ENCODE data around the gene TPI1. TPM values are rescaled to one million over a fixed set of nuclear protein-coding genes. Genes with fewer than 3 reads are reported as not detected.

The TPI1 gene
- total RNA-seq, 1 experiment from 2014 or later: 1,045 TPM

DNA sequence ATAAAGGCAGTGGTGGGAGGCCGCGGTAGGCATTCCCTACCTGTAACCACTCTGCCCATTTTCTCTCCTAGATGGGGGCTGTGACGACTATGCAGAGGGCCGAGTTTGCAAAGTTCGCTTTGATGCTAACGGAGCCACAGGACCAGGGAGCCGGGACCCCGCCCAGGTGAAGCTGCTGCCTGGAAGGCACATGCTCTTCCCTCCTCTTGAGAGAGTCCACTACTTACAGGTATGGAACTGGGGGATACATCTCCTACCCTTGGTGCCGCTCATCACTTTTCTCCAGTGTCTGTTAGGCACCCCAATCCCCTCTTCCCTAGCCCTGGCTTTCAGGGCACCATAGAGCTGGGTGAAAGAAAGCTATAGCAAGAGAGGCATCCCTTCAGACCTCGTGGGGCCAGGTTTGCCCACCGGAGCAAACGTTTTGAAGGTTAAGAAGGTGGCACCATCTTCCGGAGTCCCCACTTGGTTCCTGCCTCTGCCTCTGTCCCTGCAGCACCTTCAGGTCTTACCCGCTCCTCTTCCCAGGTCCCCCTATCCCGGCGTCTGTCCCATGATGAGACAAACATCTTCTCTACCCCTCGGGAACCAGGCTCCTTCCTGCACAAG lies 41.1 kb upstream of the TPI1 start (continued):
- TF ChIP-seq, protein P1, sequence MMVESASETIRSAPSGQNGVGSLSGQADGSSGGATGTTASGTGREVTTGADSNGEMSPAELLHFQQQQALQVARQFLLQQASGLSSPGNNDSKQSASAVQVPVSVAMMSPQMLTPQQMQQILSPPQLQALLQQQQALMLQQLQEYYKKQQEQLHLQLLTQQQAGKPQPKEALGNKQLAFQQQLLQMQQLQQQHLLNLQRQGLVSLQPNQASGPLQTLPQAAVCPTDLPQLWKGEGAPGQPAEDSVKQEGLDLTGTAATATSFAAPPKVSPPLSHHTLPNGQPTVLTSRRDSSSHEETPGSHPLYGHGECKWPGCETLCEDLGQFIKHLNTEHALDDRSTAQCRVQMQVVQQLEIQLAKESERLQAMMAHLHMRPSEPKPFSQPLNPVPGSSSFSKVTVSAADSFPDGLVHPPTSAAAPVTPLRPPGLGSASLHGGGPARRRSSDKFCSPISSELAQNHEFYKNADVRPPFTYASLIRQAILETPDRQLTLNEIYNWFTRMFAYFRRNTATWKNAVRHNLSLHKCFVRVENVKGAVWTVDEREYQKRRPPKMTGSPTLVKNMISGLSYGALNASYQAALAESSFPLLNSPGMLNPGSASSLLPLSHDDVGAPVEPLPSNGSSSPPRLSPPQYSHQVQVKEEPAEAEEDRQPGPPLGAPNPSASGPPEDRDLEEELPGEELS (CRISPR knock-in tag; IDR thresholded peaks at IDR 0.05): no peak
- TF ChIP-seq SP1 (CRISPR knock-in tag; conservative IDR thresholded peaks at IDR 0.05) (no peak), NFYB (CRISPR knock-in tag; conservative IDR thresholded peaks at IDR 0.05; ENCODE audit: low read depth) (no peak), IRF2 (CRISPR knock-in tag; IDR thresholded peaks at IDR 0.05; ENCODE audit: borderline replicate concordance, low read depth) (no peak), FOXP1 (CRISPR knock-in tag; IDR thresholded peaks at IDR 0.05; ENCODE audit: borderline replicate concordance) (no peak)
- TF ChIP-seq, protein P2, sequence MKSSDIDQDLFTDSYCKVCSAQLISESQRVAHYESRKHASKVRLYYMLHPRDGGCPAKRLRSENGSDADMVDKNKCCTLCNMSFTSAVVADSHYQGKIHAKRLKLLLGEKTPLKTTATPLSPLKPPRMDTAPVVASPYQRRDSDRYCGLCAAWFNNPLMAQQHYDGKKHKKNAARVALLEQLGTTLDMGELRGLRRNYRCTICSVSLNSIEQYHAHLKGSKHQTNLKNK (CRISPR knock-in tag; IDR thresholded peaks at IDR 0.05): no peak

DNA sequence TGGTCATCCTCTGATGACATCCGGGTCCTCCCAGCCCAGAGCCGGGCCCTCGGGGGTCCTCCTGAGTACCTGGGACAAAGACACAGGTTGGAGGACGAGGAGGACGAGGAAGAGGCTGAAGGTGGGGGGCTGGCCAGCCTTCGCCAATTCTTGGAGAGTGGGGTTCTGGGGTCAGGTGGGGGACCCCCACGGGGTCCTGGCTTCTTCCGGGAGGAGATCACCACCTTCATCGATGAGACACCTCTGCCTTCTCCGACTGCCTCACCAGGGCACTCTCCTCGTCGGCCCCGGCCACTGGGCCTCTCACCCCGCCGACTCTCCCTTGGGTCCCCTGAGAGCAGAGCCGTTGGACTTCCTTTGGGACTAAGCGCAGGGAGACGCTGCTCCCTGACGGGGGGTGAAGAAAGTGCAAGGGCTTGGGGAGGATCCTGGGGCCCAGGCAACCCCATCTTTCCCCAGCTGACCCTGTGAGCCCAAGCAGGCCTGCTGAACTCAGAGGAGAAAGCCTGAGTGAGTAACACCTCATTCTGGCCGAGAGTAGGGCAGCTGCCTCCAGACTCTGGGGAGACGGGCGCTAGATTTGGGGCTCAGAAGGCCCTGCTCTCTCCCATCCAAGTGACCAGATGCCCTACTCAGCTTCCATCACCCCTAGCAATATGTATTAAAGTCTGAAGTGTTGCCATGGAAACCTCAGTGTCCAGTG lies 40.4 kb upstream of the TPI1 start:
- H3K27ac Mint-ChIP-seq: peak overlapping the region; percentile 35
- no peaks in the 10 kb centered on the region for H3K9me3 Mint-ChIP-seq
- DNase-seq (ENCODE audit: low spot score): no peak
- H3K27me3 Mint-ChIP-seq (ENCODE audit: low read depth): peaks cover 41% of the 10 kb centered on the region
- CTCF ChIA-PET: interaction anchor here (0.8 to 8.9 kb wide), 12 partner anchors 14 to 207 kb away, joined by 3 to 112 read pairs (median 4); partner anchors contain the start of genes GNB3, LAG3, MLF2 and PTMS
- peak overlapping the region; percentile 65 for H3K4me3 Mint-ChIP-seq
- no peak for TF ChIP-seq ZNF671 (CRISPR knock-in tag; IDR thresholded peaks at IDR 0.05)
- TF ChIP-seq NR2C2 (CRISPR knock-in tag; IDR thresholded peaks at IDR 0.05): no peak
- no peak for TF ChIP-seq FOXJ3 (CRISPR knock-in tag; IDR thresholded peaks at IDR 0.05; ENCODE audit: borderline replicate concordance)
- TF ChIP-seq, protein P3, sequence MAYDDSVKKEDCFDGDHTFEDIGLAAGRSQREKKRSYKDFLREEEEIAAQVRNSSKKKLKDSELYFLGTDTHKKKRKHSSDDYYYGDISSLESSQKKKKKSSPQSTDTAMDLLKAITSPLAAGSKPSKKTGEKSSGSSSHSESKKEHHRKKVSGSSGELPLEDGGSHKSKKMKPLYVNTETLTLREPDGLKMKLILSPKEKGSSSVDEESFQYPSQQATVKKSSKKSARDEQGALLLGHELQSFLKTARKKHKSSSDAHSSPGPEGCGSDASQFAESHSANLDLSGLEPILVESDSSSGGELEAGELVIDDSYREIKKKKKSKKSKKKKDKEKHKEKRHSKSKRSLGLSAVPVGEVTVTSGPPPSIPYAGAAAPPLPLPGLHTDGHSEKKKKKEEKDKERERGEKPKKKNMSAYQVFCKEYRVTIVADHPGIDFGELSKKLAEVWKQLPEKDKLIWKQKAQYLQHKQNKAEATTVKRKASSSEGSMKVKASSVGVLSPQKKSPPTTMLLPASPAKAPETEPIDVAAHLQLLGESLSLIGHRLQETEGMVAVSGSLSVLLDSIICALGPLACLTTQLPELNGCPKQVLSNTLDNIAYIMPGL (CRISPR knock-in tag; IDR thresholded peaks at IDR 0.05): no peak
- TF ChIP-seq TCF7 (CRISPR knock-in tag; IDR thresholded peaks at IDR 0.05; ENCODE audit: low read depth): no peak
- TF ChIP-seq ETV6 (CRISPR knock-in tag; IDR thresholded peaks at IDR 0.05): no peak
- TF ChIP-seq CBFB (CRISPR knock-in tag; IDR thresholded peaks at IDR 0.05; ENCODE audit: low read depth): no peak
- no peak for TF ChIP-seq SOX15 (CRISPR knock-in tag; IDR thresholded peaks at IDR 0.05)
- peaks cover 17% of the 10 kb centered on the region for H3K36me3 Mint-ChIP-seq
- no peak for ATAC-seq
- POLR2A ChIA-PET: interaction anchor here (1.0 to 1.5 kb wide), 2 partner anchors 46 to 74 kb away, joined by 4 read pairs; partner anchors contain the start of genes MLF2 and SPSB2
- H3K4me1 Mint-ChIP-seq: peaks cover 56% of the 10 kb centered on the region

DNA sequence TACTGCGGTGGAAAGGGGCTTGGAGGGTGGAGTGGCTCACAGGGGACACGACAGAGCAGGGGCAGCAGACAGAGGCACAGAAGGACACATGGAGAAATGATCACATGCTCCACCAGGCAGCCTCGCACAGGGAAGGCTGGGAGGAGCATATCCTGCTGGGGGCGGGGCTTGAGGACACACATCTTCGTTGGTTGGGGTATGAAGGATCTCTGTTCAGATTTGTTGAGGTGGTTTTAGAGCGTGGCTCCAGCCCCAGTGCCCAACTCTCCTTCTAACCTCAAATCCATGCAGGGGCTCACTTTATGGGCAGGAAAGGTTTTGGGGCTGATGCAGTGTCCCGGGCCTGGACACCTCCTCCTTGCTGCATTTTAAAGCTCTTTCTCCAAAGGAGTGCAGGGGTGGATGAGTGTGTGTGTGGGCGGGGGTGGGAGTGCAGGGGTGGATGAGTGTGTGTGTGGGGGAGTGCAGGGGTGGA lies 39.9 kb upstream of the TPI1 start:
- Mint-ChIP-seq H3K27me3 (ENCODE audit: low read depth) (peaks cover 38% of the 10 kb centered on the region), H3K27ac (peak overlapping the region; percentile 35), H3K36me3 (peaks cover 21% of the 10 kb centered on the region), H3K4me1 (peaks cover 51% of the 10 kb centered on the region), H3K4me3 (peak overlapping the region; percentile 65), H3K9me3 (no peaks in the 10 kb centered on the region)
- ChIA-PET POLR2A (interaction anchor here (1.0 to 1.5 kb wide), 3 partner anchors 46 to 75 kb away, joined by 3 to 4 read pairs (median 4); partner anchors contain the start of genes MLF2 and SPSB2), CTCF (interaction anchor here (0.8 to 8.9 kb wide), 8 partner anchors 13 to 207 kb away, joined by 3 to 110 read pairs (median 4); partner anchors contain the start of genes GNB3, LAG3, MLF2 and PTMS)
- ATAC-seq (peak; percentile 50), DNase-seq (ENCODE audit: low spot score) (peak; percentile 89)
- TF ChIP-seq TEAD4 (CRISPR knock-in tag; IDR thresholded peaks at IDR 0.05): no peak
- no peak for TF ChIP-seq TCF7 (CRISPR knock-in tag; IDR thresholded peaks at IDR 0.05; ENCODE audit: low read depth)
- TF ChIP-seq CBFB (CRISPR knock-in tag; IDR thresholded peaks at IDR 0.05; ENCODE audit: low read depth): no peak
- no peak for TF ChIP-seq JUN (CRISPR knock-in tag; IDR thresholded peaks at IDR 0.05)
- TF ChIP-seq, protein P4, sequence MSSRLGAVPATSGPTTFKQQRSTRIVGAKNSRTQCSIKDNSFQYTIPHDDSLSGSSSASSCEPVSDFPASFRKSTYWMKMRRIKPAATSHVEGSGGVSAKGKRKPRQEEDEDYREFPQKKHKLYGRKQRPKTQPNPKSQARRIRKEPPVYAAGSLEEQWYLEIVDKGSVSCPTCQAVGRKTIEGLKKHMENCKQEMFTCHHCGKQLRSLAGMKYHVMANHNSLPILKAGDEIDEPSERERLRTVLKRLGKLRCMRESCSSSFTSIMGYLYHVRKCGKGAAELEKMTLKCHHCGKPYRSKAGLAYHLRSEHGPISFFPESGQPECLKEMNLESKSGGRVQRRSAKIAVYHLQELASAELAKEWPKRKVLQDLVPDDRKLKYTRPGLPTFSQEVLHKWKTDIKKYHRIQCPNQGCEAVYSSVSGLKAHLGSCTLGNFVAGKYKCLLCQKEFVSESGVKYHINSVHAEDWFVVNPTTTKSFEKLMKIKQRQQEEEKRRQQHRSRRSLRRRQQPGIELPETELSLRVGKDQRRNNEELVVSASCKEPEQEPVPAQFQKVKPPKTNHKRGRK (CRISPR knock-in tag; IDR thresholded peaks at IDR 0.05; ENCODE audit: borderline replicate concordance): no peak
- TF ChIP-seq, protein P5, sequence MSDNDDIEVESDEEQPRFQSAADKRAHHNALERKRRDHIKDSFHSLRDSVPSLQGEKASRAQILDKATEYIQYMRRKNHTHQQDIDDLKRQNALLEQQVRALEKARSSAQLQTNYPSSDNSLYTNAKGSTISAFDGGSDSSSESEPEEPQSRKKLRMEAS (CRISPR knock-in tag; IDR thresholded peaks at IDR 0.05): peak; percentile 55; the same call in 1 of the 2 replicates
- TF ChIP-seq GABPB1 (CRISPR knock-in tag; IDR thresholded peaks at IDR 0.05): no peak
- TF ChIP-seq, protein P6, sequence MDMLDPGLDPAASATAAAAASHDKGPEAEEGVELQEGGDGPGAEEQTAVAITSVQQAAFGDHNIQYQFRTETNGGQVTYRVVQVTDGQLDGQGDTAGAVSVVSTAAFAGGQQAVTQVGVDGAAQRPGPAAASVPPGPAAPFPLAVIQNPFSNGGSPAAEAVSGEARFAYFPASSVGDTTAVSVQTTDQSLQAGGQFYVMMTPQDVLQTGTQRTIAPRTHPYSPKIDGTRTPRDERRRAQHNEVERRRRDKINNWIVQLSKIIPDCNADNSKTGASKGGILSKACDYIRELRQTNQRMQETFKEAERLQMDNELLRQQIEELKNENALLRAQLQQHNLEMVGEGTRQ (CRISPR knock-in tag; IDR thresholded peaks at IDR 0.05): peak; percentile 88
- peak; percentile 35; the same call in 1 of the 2 replicates for TF ChIP-seq SP1 (CRISPR knock-in tag; conservative IDR thresholded peaks at IDR 0.05)
- no peak for TF ChIP-seq ATF1 (CRISPR knock-in tag; IDR thresholded peaks at IDR 0.05)
- 0 out of 2 replicates have a peak, but pooled peaks have one; percentile 32 for TF ChIP-seq ZNF232 (CRISPR knock-in tag; IDR thresholded peaks at IDR 0.05)
- TF ChIP-seq, protein P7, sequence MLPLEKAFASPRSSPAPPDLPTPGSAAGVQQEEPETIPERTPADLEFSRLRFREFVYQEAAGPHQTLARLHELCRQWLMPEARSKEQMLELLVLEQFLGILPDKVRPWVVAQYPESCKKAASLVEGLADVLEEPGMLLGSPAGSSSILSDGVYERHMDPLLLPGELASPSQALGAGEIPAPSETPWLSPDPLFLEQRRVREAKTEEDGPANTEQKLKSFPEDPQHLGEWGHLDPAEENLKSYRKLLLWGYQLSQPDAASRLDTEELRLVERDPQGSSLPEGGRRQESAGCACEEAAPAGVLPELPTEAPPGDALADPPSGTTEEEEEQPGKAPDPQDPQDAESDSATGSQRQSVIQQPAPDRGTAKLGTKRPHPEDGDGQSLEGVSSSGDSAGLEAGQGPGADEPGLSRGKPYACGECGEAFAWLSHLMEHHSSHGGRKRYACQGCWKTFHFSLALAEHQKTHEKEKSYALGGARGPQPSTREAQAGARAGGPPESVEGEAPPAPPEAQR (CRISPR knock-in tag; IDR thresholded peaks at IDR 0.05): no peak

All from WTC11 (cell line).